GM23248 (cell line): Measurements from ENCODE around the gene CABCOCO1. TPM values are rescaled to one million over a fixed set of nuclear protein-coding genes. Genes with fewer than 3 reads are reported as not detected.

Experiments used
- DNase-seq: peaks from one replicate; pipeline ENCODE4 v3.0.0-alpha.2; 2015
- H2AFZ ChIP-seq: fragments of 200-600 bp; sonication (generic); 2 replicates; pipeline ENCODE4 v1.6.1; 2016; ENCODE audit warnings: antibody characterized with exemption
- H3F3A ChIP-seq: fragments of 200-600 bp; sonication (generic); 2 replicates; pipeline ENCODE4 v1.6.1; 2016; ENCODE audit warnings: mild to moderate bottlenecking, antibody characterized with exemption, mixed run types; ENCODE audit not compliant: insufficient read depth
- H3K27ac ChIP-seq: fragments of 200-600 bp; sonication (generic); 2 replicates; pipeline ENCODE4 v1.5.1; 2016; ENCODE audit warnings: mild to moderate bottlenecking
- H3K27me3 ChIP-seq: fragments of 200-600 bp; sonication (generic); replicated peaks from 2 replicates; pipeline ENCODE4 v1.6.1; 2016; ENCODE audit warnings: mild to moderate bottlenecking; ENCODE audit not compliant: insufficient read depth
- H3K36me3 ChIP-seq: fragments of 200-600 bp; sonication (generic); 2 replicates; pipeline ENCODE4 v1.6.1; 2016; ENCODE audit warnings: low read depth, mild to moderate bottlenecking
- H3K4me1 ChIP-seq: fragments of 200-600 bp; sonication (generic); 2 replicates; pipeline ENCODE4 v1.6.1; 2016; ENCODE audit warnings: mild to moderate bottlenecking; ENCODE audit not compliant: insufficient read depth
- H3K4me2 ChIP-seq: fragments of 200-600 bp; sonication (generic); one replicate; pipeline ENCODE4 v1.6.1; 2016; ENCODE audit warnings: mild to moderate bottlenecking; ENCODE audit not compliant: unreplicated experiment
- H3K4me3 ChIP-seq: fragments of 200-600 bp; sonication (generic); 2 replicates; pipeline ENCODE4 v1.5.1; 2016; ENCODE audit warnings: mild to moderate bottlenecking
- H3K79me2 ChIP-seq: fragments of 200-600 bp; sonication (generic); 2 replicates; pipeline ENCODE4 v1.6.1; 2016; ENCODE audit warnings: mild to moderate bottlenecking; ENCODE audit not compliant: insufficient read depth
- H3K9ac ChIP-seq: fragments of 200-600 bp; sonication (generic); 2 replicates; pipeline ENCODE4 v1.6.1; 2016; ENCODE audit warnings: mild to moderate bottlenecking
- H3K9me2 ChIP-seq: fragments of 200-600 bp; sonication (generic); 2 replicates; pipeline ENCODE4 v1.6.1; 2016; ENCODE audit warnings: mixed run types, mild to moderate bottlenecking, moderate library complexity; ENCODE audit not compliant: insufficient read depth
- H3K9me3 ChIP-seq: fragments of 200-600 bp; sonication (generic); one replicate; pipeline ENCODE4 v1.6.1; 2017; ENCODE audit warnings: low read depth
- H4K20me1 ChIP-seq: fragments of 200-600 bp; sonication (generic); 2 replicates; pipeline ENCODE4 v1.6.0; 2016; ENCODE audit not compliant: insufficient read depth
- EZH2 ChIP-seq: fragments of 200-600 bp; sonication (generic); IDR thresholded peaks from 2 replicates; pipeline ENCODE4 v1.6.1; 2018; ENCODE audit warnings: antibody characterized with exemption, mild to moderate bottlenecking; ENCODE audit not compliant: insufficient read depth, poor library complexity, severe bottlenecking
- EZH2phosphoT487 ChIP-seq: fragments of 200-600 bp; sonication (generic); IDR thresholded peaks from 2 replicates; pipeline ENCODE4 v1.6.1; 2018; ENCODE audit warnings: antibody characterized with exemption, moderate library complexity, mild to moderate bottlenecking, low read depth; ENCODE audit not compliant: insufficient read depth
- WGBS, 2 experiments: methylation state at CpG; one replicate each; pipeline ENCODE4 v1.1.6; 2015 to 2017; ENCODE audit warnings: low lambda C conversion rate in 2 of 2, low coverage in 1 of 2; ENCODE audit errors: missing lambda C conversion rate in 2 of 2; 5-methylcytosine and 5-hydroxymethylcytosine counted together
- in situ Hi-C: fragments of 300-500 bp; cut with MboI; formaldehyde crosslinking; loops from 2 replicates; pipeline ENCODE4 v1.15.0; 2020
- polyA plus RNA-seq: library from polyadenylated mRNA; unstranded; fragments of >200 nt; fragmentation: Nextera tagmentation; extraction: Ambion mirVana; gene quantifications from 2 replicates; pipeline ENCODE4 v1.2.1, GENCODE V29; 2016
- total RNA-seq: library from RNA; depleted of rRNA; stranded (reverse); fragments of >200 nt; shearing (Covaris generic); gene quantifications from 2 replicates; pipeline ENCODE4 v1.2.3, GENCODE V29; 2014

CABCOCO1 gene
- total and polyA plus RNA-seq, 2 experiments from 2014 or later = 0.22 to 1.1 TPM

DNA sequence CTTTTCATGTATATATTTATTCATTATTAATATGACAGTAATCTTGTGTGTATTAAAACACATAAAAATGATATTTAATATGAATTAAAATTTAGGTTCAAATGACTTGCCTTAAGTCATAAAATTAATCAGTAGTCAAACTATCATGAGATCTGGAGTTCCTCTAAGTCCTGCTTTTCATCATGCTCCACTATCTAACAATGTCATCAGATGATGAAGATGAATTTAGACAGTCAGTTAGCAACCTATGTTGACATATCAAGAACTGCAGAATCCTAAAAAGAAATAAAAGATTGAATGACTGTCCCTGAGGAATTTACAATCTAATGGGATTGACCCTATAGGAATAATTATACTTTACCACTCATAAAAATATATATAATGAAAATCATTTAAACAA lies 7.1 kb downstream of the CABCOCO1 start:
- Histone ChIP-seq H3K36me3 (no peaks in the 10 kb centered on the region), H3K9ac (no peak overlapping the region), H3K9me2 (no peaks in the 10 kb centered on the region), H3K9me3 (no peaks in the 10 kb centered on the region), H3K4me3 (no peak overlapping the region), H3K4me2 (no peak overlapping the region), H3K4me1 (no peaks in the 10 kb centered on the region), H3K27me3 (no peaks in the 10 kb centered on the region), H3K27ac (no peak overlapping the region), H2AFZ (no peak overlapping the region), H3F3A (no peaks in the 10 kb centered on the region), H3K79me2 (no peaks in the 10 kb centered on the region), H4K20me1 (no peaks in the 10 kb centered on the region)
- DNase-seq = no peak
- in situ Hi-C loops = no loop called here
- TF ChIP-seq EZH2 (no peak), EZH2phosphoT487 (no peak)

DNA sequence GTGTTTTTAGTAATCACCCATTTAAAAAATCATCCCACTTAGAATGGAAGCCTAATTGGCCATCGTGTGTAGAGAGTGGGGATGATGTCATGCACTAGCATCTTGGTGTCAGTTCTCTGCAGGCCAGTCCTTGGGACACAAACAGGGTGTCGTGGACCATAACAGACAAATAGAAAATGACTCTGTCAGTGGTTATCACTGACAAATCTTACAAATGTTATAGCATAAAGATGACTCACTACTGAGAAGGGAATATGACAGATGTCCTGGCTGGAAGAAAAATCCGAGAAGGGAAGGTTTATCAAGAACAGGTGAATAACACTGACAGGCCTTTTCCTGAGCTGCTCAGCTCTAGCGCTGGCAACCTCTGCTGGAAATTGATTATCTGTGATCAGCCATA lies 10.6 kb downstream of the CABCOCO1 start:
- no peaks in the 10 kb centered on the region for H3F3A ChIP-seq
- no peaks in the 10 kb centered on the region for H4K20me1 ChIP-seq
- WGBS, 2 experiments = 75 to 80% methylated on average over 4 of the region's 4 CpGs
- in situ Hi-C loops = no loop called here
- no peak overlapping the region for H3K4me2 ChIP-seq
- no peaks in the 10 kb centered on the region for H3K9me3 ChIP-seq
- no peak for DNase-seq
- no peak overlapping the region for H3K4me3 ChIP-seq
- no peaks in the 10 kb centered on the region for H3K36me3 ChIP-seq
- H3K27ac ChIP-seq = no peak overlapping the region
- H3K4me1 ChIP-seq = no peaks in the 10 kb centered on the region
- H3K79me2 ChIP-seq = no peaks in the 10 kb centered on the region
- H3K9me2 ChIP-seq = no peaks in the 10 kb centered on the region
- no peak overlapping the region for H3K9ac ChIP-seq
- no peaks in the 10 kb centered on the region for H3K27me3 ChIP-seq
- TF ChIP-seq EZH2 (no peak), EZH2phosphoT487 (no peak)
- no peak overlapping the region for H2AFZ ChIP-seq

DNA sequence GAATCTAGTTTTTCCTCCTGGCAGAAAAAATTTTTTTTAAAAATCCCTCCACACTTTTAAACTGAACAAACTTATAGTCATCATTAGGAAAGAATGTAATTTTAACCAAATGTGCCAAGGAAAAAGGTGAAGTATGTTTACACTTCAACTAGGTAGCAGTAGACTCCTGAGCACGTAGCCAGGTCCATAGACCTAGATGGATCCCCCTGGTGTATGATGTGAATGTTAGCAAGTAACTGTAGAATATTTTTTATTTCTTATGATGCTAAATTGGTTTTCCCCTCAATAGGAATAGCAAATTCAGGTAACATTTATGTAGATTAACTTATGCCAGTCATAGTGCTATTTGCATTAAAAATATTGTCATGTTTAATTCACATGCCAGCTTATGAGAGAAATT lies 19.6 kb downstream of the CABCOCO1 start:
- Histone ChIP-seq H3K4me3 (no peak overlapping the region), H3K9me3 (no peaks in the 10 kb centered on the region), H4K20me1 (no peaks in the 10 kb centered on the region), H3K27me3 (no peaks in the 10 kb centered on the region), H3K9ac (no peak overlapping the region), H3K79me2 (no peaks in the 10 kb centered on the region), H3K36me3 (no peaks in the 10 kb centered on the region), H3K9me2 (no peaks in the 10 kb centered on the region), H3K27ac (no peak overlapping the region), H3F3A (no peaks in the 10 kb centered on the region), H3K4me2 (no peak overlapping the region), H3K4me1 (no peaks in the 10 kb centered on the region), H2AFZ (no peak overlapping the region)
- in situ Hi-C loops = no loop called here
- DNase-seq = no peak
- 86% methylated on average over 1 of the region's 1 CpG for WGBS, 2 experiments
- TF ChIP-seq EZH2 (no peak), EZH2phosphoT487 (no peak)

DNA sequence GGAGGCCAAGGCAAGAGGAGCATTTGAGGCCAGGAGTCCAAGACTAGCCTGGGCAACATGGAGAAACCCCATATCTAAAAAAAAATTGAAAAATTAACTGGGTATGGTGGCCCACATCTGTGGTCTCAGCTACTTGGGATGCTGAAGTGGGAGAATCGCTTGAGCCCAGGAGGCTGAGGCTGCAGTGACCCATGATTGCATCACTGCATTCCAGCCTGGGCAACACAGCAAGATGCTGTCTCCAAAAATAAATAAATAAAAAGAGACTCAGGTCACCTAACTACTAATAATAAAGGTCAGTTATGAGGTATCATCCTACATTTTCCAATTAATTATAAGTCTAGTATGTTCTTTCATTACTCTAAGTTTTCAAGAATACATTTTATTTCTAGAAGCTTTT lies 20.6 kb downstream of the CABCOCO1 start:
- Histone ChIP-seq H3K4me3 (no peak overlapping the region), H3K36me3 (no peaks in the 10 kb centered on the region), H3K27ac (no peak overlapping the region), H3K27me3 (no peaks in the 10 kb centered on the region), H3K4me2 (no peak overlapping the region), H4K20me1 (no peaks in the 10 kb centered on the region), H2AFZ (no peak overlapping the region), H3K9me3 (no peaks in the 10 kb centered on the region), H3K9me2 (no peaks in the 10 kb centered on the region), H3K9ac (no peak overlapping the region), H3F3A (no peaks in the 10 kb centered on the region), H3K79me2 (no peaks in the 10 kb centered on the region), H3K4me1 (no peaks in the 10 kb centered on the region)
- 73 to 84% methylated on average over 1 of the region's 1 CpG for WGBS, 2 experiments
- no peak for DNase-seq
- in situ Hi-C loops = no loop called here
- TF ChIP-seq EZH2 = no peak
- no peak for TF ChIP-seq EZH2phosphoT487

DNA sequence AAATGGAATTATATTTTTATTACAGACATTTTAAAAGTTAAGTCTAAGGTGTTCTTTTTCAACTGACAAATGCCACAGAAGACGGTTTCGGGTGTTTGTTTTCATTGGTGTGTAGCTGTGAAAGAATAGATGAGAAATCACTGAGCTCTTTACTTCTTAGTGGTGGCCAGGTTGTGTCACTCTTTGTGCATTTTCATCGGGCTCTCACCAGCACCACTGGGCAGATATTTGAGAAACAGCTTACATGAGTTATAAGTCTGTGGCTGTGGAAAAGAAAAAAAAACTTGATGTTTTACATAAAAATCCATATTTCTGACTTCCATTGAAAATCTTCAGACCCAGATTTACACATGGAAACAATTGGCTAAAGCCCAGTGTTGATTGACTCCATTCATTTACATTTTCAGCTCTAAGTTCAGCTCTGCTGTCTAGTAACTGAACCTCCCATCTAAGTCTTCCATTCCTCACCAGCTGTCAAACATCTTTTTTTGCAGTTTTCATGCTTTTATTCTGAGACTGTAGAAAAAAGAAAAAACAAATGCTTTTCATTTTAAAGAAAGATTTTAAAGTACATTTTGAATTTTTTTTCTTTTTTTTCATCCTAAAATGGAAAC lies 22.3 kb downstream of the CABCOCO1 start:
- no peaks in the 10 kb centered on the region for H3K9me3 ChIP-seq
- no peak overlapping the region for H3K4me3 ChIP-seq
- H3K9me2 ChIP-seq = no peaks in the 10 kb centered on the region
- no peaks in the 10 kb centered on the region for H3K36me3 ChIP-seq
- no peaks in the 10 kb centered on the region for H3K27me3 ChIP-seq
- no peak overlapping the region for H3K4me2 ChIP-seq
- no peak for DNase-seq
- WGBS, 2 experiments = 43 to 49% methylated on average over 3 of the region's 3 CpGs
- in situ Hi-C loops = no loop called here
- TF ChIP-seq EZH2 (no peak), EZH2phosphoT487 (no peak)
- H3K9ac ChIP-seq = no peak overlapping the region
- H2AFZ ChIP-seq = no peak overlapping the region
- H3F3A ChIP-seq = no peaks in the 10 kb centered on the region
- no peak overlapping the region for H3K27ac ChIP-seq
- H3K4me1 ChIP-seq = no peaks in the 10 kb centered on the region
- H3K79me2 ChIP-seq = no peaks in the 10 kb centered on the region
- H4K20me1 ChIP-seq = no peaks in the 10 kb centered on the region
